Measurements from ENCODE around the gene PMM2. TPM values are rescaled to one million over a fixed set of nuclear protein-coding genes. Genes with fewer than 3 reads are reported as not detected.

PMM2 gene
- total and polyA plus RNA-seq, 2 experiments from 2014 or later = 38.2 to 60.4 TPM

DNA sequence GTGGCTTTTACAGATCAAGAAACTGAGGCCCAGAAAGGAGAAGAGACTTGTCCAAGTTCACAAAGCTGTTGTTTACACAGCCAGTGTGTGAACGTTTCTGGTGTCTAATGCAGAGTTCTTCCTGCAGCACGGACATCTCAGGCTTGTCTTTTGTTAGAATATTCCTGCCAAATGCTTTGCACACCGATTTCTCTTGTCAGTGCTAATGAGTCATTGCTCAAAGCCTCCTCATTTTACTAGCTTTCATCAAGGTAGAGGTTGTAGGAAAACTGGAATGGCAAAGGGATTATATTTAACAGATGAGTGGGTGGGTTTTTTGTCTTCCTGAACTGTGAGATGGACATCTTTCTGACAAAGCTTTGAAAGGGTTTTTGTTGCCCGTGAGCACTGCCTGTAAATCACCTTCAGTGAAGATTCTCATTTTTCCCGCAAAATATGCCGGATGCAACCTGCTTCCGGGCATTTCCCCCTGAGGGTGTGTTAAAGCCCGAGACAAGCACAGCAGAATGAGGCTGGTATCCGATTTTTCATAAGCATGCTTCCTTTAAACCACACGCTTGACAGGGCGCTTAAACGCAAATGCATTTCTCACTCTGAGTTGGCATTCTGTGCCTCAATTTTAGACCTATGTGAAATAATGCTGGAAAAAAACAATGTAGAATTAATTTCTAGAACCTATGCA lies 14.7 kb downstream of the PMM2 start:
- H3K4me2 ChIP-seq = no peak overlapping the region
- ATAC-seq (no peak), DNase-seq (ENCODE audit: low spot score) (no peak)
- peak overlapping the region; percentile 39; the same call in 1 of the 2 replicates for H3K27ac ChIP-seq (ENCODE audit: low read depth)
- no peaks in the 10 kb centered on the region; the same call in 2 of the 3 replicates for H3K9me3 Mint-ChIP-seq
- H3K4me3 Mint-ChIP-seq = no peak overlapping the region
- H3K36me3 Mint-ChIP-seq (ENCODE audit: low read depth) = peaks cover 94% of the 10 kb centered on the region
- peaks cover 88% of the 10 kb centered on the region for H3K36me3 ChIP-seq (ENCODE audit: insufficient read depth)
- H3K4me1 Mint-ChIP-seq = no peaks in the 10 kb centered on the region
- no peaks in the 10 kb centered on the region for H3K9me2 ChIP-seq (ENCODE audit: insufficient read depth)
- H3K27me3 ChIP-seq (ENCODE audit: insufficient read depth) = no peaks in the 10 kb centered on the region
- TF ChIP-seq ZNF462 (CRISPR knock-in tag; IDR thresholded peaks at IDR 0.05) = no peak
- TF ChIP-seq EZH2 (IDR thresholded peaks at IDR 0.05; ENCODE audit: low read depth, unreplicated experiment) = no peak
- no peak for TF ChIP-seq CREB1 (CRISPR knock-in tag; IDR thresholded peaks at IDR 0.05; ENCODE audit: low read depth)
- no peak for TF ChIP-seq ZNF114 (CRISPR knock-in tag; IDR thresholded peaks at IDR 0.05)
- no peak for TF ChIP-seq STAT1 (IDR thresholded peaks at IDR 0.05; ENCODE audit: unreplicated experiment)
- TF ChIP-seq CTCF (conservative IDR thresholded peaks at IDR 0.05; ENCODE audit: low read depth in 2 of 2) = no peak
- TF ChIP-seq POLR2AphosphoS5 (IDR thresholded peaks at IDR 0.05; ENCODE audit: low read depth) = no peak
- no peak for TF ChIP-seq EZH2phosphoT487 (IDR thresholded peaks at IDR 0.05; ENCODE audit: unreplicated experiment)
- no peak overlapping the region for H3K4me3 ChIP-seq
- H4K20me1 ChIP-seq (replicated peaks; ENCODE audit: insufficient read depth) = peaks cover 9% of the 10 kb centered on the region
- no peak overlapping the region for H2AFZ ChIP-seq
- H3K4me1 ChIP-seq (ENCODE audit: insufficient read depth) = no peaks in the 10 kb centered on the region
- H3K27ac Mint-ChIP-seq = no peak overlapping the region
- H3K27me3 Mint-ChIP-seq (ENCODE audit: insufficient read depth, low read depth, poor library complexity) = peaks cover 5% of the 10 kb centered on the region
- peaks cover 15% of the 10 kb centered on the region; the same call in 1 of the 2 replicates for H3F3A ChIP-seq (replicated peaks; ENCODE audit: low read depth)
- peaks cover 22% of the 10 kb centered on the region for H3K79me2 ChIP-seq (replicated peaks; ENCODE audit: insufficient read depth)
